Astrocyte of the spinal cord (primary cell): Measurements from ENCODE around the gene CNOT11.
"Not testable (repeated sequence)": the region's sequence is repeated elsewhere in the genome, so short reads cannot be mapped to it uniquely, and the experiment has no call there.

ENCODE experiments used
- DNase-seq: peaks from one replicate; pipeline ENCODE4 v3.0.0; 2011; ENCODE audit warnings: low read depth, low spot score
- H3K4me3 ChIP-seq: 2 replicates; pipeline ENCODE4 v1.5.1; 2011; ENCODE audit warnings: low read depth, mild to moderate bottlenecking, low read length, moderate library complexity
- CTCF ChIP-seq: IDR thresholded peaks from 2 replicates; pipeline ENCODE4 v1.5.1; 2012; ENCODE audit warnings: low read depth, mild to moderate bottlenecking, low read length, inconsistent platforms
- in situ Hi-C: cut with HindIII; loops from 2 replicates; pipeline ENCODE4 v1.10.0; 2017; ENCODE audit warnings: low sequenced_read_pairs

CNOT11 gene

GRCh38 chr2:101238930-101239759 lies 13.5 kb upstream of the CNOT11 start:
- TF ChIP-seq CTCF: no peak
- H3K4me3 ChIP-seq: no peak overlapping the region
- in situ Hi-C loops: no loop called here
- DNase-seq: no peak

- in situ Hi-C loops, DNase-seq, H3K4me3 ChIP-seq: not testable (repeated sequence)
Observed at GRCh38 chr2:101239760-101240118, 12.9 kb upstream of the CNOT11 start.

- in situ Hi-C loops, DNase-seq, H3K4me3 ChIP-seq: not testable (repeated sequence)
- TF ChIP-seq CTCF: peak; percentile 59
Observed at GRCh38 chr2:101240694-101241093, 12.0 kb upstream of the CNOT11 start.

GRCh38 chr2:101241158-101241557 lies 11.5 kb upstream of the CNOT11 start:
- no peak for TF ChIP-seq CTCF
- in situ Hi-C loops: no loop called here
- H3K4me3 ChIP-seq: no peak overlapping the region
- DNase-seq: no peak

- in situ Hi-C loops, H3K4me3 ChIP-seq, DNase-seq: not testable (repeated sequence)
Observed at GRCh38 chr2:101244373-101244772, 8.3 kb upstream of the CNOT11 start.

- DNase-seq, H3K4me3 ChIP-seq, in situ Hi-C loops: not testable (repeated sequence)
Observed at GRCh38 chr2:101244899-101245298, 7.8 kb upstream of the CNOT11 start.

GRCh38 chr2:101245468-101245867 lies 7.2 kb upstream of the CNOT11 start:
- H3K4me3 ChIP-seq, in situ Hi-C loops, DNase-seq: not testable (repeated sequence)

- in situ Hi-C loops, H3K4me3 ChIP-seq, DNase-seq: not testable (repeated sequence)
Observed at GRCh38 chr2:101248756-101249155, 3.9 kb upstream of the CNOT11 start.

- TF ChIP-seq CTCF: no peak
- no peak for DNase-seq
- no peak overlapping the region for H3K4me3 ChIP-seq
- in situ Hi-C loops: no loop called here
Observed at GRCh38 chr2:101249826-101250225, 2.9 kb upstream of the CNOT11 start.

GRCh38 chr2:101251246-101251781 lies 1.4 kb upstream of the CNOT11 start:
- H3K4me3 ChIP-seq, in situ Hi-C loops, DNase-seq: not testable (repeated sequence)
